RPMI8226 (cell line): ENCODE results near the gene METRNL.

Source experiments
- DNase-seq: peaks from one replicate; pipeline ENCODE4 v3.0.0-alpha.2; 2015

The METRNL gene

DNA sequence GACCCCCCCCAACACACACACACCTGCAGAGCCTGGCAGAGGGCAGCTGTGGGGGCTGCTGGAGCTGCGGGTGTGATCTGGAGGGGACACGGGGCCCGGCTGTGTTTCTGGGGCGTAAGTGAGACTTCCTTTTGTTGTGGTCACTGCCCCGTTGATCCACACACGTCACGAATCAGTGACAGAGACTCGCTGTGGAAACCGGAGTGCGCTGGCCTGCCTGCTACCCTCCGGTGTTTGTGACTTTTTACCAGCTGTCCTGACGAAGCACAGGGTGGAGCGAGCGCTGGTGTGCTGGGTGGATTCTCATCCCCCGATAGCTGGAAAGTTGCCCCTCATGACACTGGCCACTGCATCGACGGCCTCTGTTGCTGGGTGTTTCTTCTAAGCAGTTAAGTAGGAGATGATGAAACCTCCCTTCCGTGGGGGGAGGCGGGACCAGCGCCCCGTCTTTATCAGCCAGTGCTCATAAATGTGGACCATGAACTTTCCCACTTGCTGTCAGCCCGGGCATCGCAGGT, 2.3 kb downstream of the METRNL start:
- no peak for DNase-seq

DNA sequence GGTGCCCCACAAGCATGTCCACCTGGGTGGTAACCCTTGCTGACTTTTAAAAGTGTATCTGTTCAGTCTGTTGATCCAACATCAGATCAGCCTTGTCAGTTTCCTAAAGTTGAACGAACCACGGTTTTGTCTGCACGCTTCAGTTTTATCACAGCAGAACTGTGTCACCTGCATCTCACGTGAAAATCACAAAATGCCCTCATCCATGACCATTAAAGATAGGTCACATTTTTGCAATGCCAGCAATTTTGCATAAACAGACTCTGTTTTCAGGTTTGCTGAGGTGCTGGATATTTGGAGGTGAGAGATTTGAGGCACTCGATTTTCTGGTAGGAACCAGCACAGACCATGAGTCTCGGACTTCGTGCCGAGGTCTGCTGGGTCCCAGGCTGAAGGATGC, 3.0 kb downstream of the METRNL start:
- DNase-seq, result no peak

DNA sequence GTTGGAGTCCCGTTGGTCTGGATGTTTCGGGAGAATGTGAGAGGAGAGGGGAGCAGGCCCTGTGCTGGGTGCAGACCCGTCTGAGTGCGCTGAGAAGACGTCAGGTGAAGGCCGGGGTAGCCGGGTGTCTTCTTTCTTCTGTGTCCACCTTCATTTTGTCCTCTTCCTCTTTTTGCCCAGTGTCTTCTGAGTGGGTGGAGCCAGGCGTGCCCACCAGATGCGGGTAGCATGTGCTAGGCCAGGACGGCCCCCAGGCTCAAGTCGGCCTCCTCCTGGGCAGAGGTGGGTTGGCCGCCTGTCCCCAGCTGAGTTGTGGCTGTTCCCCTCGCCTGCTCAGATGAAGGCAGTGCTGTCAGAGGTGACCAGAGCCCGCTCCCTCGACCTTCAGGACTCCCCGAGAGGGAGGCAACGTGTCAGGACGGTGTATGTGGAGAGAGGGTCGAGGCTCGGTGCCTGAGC, 3.5 kb downstream of the METRNL start:
- DNase-seq, result no peak

GRCh38 chr17:83083368-83084201, 4.2 kb downstream of the METRNL start:
- DNase-seq, result no peak

GRCh38 chr17:83084214-83084613, 4.8 kb downstream of the METRNL start:
- DNase-seq, result no peak

- DNase-seq, result no peak
Observed at GRCh38 chr17:83084621-83085056, 5.2 kb downstream of the METRNL start.

- no peak for DNase-seq
Observed at GRCh38 chr17:83085103-83085502, 5.7 kb downstream of the METRNL start.

DNA sequence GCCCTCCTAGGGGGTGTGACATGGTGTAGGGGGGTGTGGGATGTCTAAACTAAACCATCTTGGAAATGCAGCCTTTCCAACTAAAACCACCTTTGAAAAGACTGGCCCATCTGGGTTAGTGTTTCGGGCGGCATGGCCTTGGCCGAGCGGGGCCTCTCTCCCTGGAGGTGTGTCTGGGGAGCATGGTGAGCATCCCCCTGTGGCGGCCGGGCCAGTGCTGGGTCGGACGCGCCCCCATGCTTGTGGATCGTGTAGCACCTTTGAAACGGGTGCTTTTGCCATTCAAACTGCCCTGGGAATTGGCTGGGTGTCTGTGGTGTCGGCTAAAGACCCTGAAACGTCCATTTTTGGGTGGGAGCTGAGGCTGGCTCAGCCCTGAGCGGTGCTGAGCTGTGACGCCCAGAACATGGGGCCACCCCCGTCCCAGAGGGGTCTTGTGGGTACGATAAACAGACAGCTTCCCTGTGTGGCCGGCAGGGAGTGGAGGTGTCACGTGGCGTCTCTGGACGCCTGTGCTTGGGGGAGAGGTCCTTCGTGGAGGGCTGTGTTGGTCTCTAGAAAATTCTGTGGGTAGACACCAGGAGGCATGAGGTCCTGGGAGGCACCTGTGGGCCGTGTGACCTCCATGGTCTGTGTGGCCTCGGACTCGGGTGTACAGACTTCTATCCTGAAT, 6.3 kb downstream of the METRNL start:
- no peak for DNase-seq

GRCh38 chr17:83086199-83086880, 6.9 kb downstream of the METRNL start:
- DNase-seq, result no peak

GRCh38 chr17:83086907-83087787, 7.7 kb downstream of the METRNL start:
- DNase-seq, result no peak

GRCh38 chr17:83087788-83088360, 8.5 kb downstream of the METRNL start:
- no peak for DNase-seq

DNA sequence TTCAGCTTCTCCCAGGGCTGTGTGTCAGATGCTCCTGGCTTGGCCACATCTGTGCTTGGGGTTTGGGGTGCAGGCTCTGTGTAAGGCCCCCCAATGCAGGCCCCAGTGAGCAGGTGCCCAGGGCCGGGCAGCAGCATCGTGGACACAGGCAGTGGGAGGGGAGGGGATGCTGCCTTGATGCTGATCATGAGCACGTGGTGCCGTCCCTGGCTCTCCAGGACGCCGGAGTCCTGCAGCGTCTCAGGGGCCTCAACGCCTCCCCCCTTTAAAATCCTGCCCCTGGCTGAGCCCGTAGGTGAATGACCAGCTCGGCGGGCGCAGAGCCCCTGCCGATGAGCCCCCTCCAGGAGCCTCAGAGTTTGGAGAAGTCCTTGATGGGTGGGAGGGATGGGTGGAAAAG, 9.0 kb downstream of the METRNL start:
- no peak for DNase-seq

- DNase-seq, result no peak
Observed at GRCh38 chr17:83088909-83089308, 9.5 kb downstream of the METRNL start.

DNA sequence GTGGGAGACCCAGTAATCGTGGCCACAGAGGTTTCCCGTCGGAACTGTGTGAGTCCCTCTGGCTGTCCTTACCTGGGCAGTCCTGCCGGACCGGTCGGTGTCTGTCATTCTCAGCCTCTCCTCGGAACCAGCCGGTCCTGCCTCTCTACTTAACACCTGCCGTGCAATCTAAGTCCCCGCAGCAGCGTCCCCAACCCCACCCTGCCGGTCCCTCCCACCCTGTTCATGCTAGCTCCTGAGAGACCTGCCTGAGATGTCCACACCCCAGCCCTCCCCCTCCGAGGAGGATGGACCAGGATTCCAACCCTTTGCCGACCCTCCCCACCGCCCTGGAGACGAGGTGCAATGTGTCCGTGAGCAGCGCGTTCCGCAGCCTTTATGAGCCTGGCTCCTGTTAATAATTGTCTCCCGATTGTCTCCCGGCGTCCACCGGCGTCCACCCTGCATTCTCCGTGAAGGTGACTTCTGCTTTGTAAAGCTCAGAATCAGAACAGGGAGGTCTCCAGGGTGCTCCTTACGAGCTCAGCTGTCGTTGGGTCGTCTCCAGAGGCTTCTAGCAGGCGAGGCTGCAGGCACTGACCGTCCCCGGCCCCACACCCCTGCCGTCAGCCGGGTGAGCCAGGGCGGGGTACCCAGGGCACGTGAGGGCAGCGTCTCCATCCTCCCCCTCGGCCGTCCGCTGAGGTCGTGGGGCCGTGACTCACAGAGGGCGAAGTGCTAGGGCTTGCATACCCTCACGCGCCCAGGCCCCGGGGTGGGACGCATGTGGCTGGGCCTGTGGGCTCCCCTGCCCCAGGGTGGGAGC, 10.1 kb downstream of the METRNL start:
- DNase-seq, result no peak

- no peak for DNase-seq
Observed at GRCh38 chr17:83090444-83091256, 11.2 kb downstream of the METRNL start.

DNA sequence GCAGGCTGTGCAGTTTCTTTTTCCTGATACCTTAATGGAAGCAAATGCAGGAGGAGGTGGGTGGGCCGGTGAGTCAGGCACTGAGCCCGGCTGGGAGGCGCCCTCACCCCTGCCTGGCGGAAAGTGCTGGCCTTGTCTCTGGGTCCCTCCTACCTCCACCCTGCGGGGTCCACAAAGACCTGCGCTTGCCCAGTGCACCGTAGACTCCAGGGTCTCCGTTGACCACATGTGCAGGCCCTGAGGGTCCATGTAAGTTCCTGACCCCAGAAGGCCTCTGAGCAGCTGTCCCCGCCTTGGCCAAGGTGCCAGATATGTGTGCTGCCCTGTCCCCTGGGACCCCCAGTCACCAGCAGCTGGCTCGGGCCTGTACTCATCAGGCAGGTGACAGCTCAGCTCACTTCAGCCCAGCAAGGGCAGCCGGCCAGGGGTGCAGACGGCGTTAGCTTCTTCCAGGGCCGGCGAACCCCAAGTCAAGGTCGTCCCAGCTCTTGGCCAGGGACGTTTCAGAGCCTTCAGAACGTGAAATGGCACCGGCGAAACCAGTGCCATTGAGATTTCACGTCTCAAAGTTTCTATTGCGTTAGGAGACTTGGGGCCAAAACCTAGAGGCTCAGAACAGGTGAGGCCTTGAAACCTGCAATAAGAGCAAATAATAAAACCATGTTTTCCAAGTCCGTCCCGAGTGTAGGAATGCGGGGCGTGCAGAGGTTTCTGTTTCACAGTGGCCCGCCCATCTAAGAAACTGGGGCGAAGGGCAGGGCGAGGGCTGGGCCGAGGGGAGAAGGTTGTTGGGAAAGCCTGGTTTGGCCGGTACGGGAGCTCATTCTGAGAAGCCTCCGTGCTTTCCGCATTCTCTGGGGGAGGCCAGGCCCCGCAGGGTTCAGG, 12.1 kb downstream of the METRNL start:
- no peak for DNase-seq

DNA sequence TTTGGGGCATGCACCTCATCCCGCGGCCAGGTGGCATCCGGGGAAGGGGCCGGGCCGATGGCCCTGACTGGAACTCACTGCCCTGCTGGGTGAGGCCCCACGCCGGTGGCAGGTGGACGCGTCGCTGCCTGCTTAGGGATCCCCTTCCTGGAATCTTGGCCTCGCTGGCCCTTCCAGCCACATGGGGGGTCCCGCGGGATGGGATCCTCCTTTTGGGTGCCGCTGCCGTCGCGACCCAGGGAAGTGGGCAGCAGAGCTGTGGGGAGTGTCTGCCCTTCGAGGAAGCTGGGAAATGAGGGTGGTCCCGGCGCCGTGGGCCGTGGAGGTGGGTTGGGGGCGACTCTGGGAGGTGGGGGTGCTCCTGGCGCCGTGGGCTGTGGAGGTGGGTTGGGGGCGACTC, 12.8 kb downstream of the METRNL start:
- DNase-seq, result no peak

GRCh38 chr17:83092931-83093330, 13.5 kb downstream of the METRNL start:
- no peak for DNase-seq

- DNase-seq, result no peak
Observed at GRCh38 chr17:83093506-83093905, 14.1 kb downstream of the METRNL start.
